PC-9 (cell line): Measurements from ENCODE around the gene ANKRD44. TPM values are rescaled to one million over a fixed set of nuclear protein-coding genes. Genes with fewer than 3 reads are reported as not detected.

ENCODE experiments used
- BruUV-seq: library from RNA; stranded (reverse); fragments of 400-500 nt; replicated peaks from 2 replicates; lab custom pipeline; 2021; lab: Mats Ljungman, UMichigan
- CTCF ChIA-PET: fragments of 300-600 bp; sonication (Branson Sonifier 250); formaldehyde crosslinking; loops from one replicate; lab custom pipeline; 2022; ENCODE audit warnings: antibody characterized with exemption; lab: Charles Lee
- POLR2A ChIA-PET: fragments of 300-600 bp; sonication (Branson Sonifier 250); formaldehyde crosslinking; loops from one replicate; lab custom pipeline; 2022; ENCODE audit warnings: antibody characterized with exemption; ENCODE audit not compliant: unreplicated experiment; lab: Charles Lee
- DNase-seq, 2 experiments: peaks; one replicate each; pipeline versions ENCODE4 v3.0.0 to v3.0.0-alpha.2; 2015 to 2022; ENCODE audit warnings: mixed read lengths in 1 of 2
- H2AFZ ChIP-seq: fragments of 200-600 bp; sonication (generic); 2 replicates; pipeline ENCODE4 v1.8.1; 2017; ENCODE audit warnings: antibody characterized with exemption
- H3F3A ChIP-seq: fragments of 200-600 bp; sonication (generic); 2 replicates; pipeline ENCODE4 v1.8.1; 2017; ENCODE audit warnings: antibody characterized with exemption, mild to moderate bottlenecking, low read depth; ENCODE audit not compliant: insufficient read depth
- H3K27ac ChIP-seq: fragments of 200-600 bp; sonication (generic); 2 replicates; pipeline ENCODE4 v1.6.1; 2016; ENCODE audit warnings: mixed run types
- H3K27me3 ChIP-seq: fragments of 200-600 bp; sonication (generic); 2 replicates; pipeline ENCODE4 v1.6.1; 2016; ENCODE audit warnings: low read depth, mixed run types; ENCODE audit not compliant: insufficient read depth
- H3K36me3 ChIP-seq: fragments of 200-600 bp; sonication (generic); 2 replicates; pipeline ENCODE4 v1.6.1; 2016; ENCODE audit warnings: low read depth, mixed run types
- H3K4me1 ChIP-seq: fragments of 200-600 bp; sonication (generic); replicated peaks from 2 replicates; pipeline ENCODE4 v1.6.1; 2016; ENCODE audit warnings: mixed run types; ENCODE audit not compliant: insufficient read depth
- H3K4me2 ChIP-seq: fragments of 200-600 bp; sonication (generic); 2 replicates; pipeline ENCODE4 v1.6.1; 2017; ENCODE audit warnings: mixed run types
- H3K4me3 ChIP-seq: fragments of 200-600 bp; sonication (generic); 2 replicates; pipeline ENCODE4 v1.6.1; 2016; ENCODE audit warnings: mixed run types
- H3K79me2 ChIP-seq: fragments of 200-600 bp; sonication (generic); 2 replicates; pipeline ENCODE4 v1.6.1; 2017; ENCODE audit warnings: low read depth, mixed run types
- H3K9me2 ChIP-seq: fragments of 200-600 bp; sonication (generic); 2 replicates; pipeline ENCODE4 v1.8.1; 2017; ENCODE audit warnings: mild to moderate bottlenecking; ENCODE audit not compliant: insufficient read depth
- H3K9me3 ChIP-seq: fragments of 200-600 bp; sonication (generic); 2 replicates; pipeline ENCODE4 v1.8.1; 2016; ENCODE audit warnings: low read depth; ENCODE audit not compliant: insufficient read depth
- H4K20me1 ChIP-seq: fragments of 200-600 bp; sonication (generic); 2 replicates; pipeline ENCODE4 v1.8.1; 2017; ENCODE audit not compliant: insufficient read depth
- CTCF ChIP-seq: fragments of 200-600 bp; sonication (generic); conservative IDR thresholded peaks from 2 replicates; pipeline ENCODE4 v1.6.1; 2017; ENCODE audit warnings: mixed run types, antibody characterized with exemption, mild to moderate bottlenecking, moderate library complexity
- EZH2 ChIP-seq: fragments of 200-600 bp; sonication (generic); IDR thresholded peaks from 2 replicates; pipeline ENCODE4 v1.8.0; 2017; ENCODE audit warnings: antibody characterized with exemption, low read depth
- intact Hi-C: fragments of 100-400 bp; cut with micrococcal nuclease; formaldehyde crosslinking; loops from one replicate; pipeline ENCODE4 v1.10.0; 2022; ENCODE audit not compliant: unreplicated experiment
- total RNA-seq: library from RNA; stranded (reverse); gene quantifications from 2 replicates; pipeline ENCODE4 v1.2.3, GENCODE V29; 2021

The ANKRD44 gene
- total RNA-seq, 1 experiment from 2014 or later, result 3.4 TPM

DNA sequence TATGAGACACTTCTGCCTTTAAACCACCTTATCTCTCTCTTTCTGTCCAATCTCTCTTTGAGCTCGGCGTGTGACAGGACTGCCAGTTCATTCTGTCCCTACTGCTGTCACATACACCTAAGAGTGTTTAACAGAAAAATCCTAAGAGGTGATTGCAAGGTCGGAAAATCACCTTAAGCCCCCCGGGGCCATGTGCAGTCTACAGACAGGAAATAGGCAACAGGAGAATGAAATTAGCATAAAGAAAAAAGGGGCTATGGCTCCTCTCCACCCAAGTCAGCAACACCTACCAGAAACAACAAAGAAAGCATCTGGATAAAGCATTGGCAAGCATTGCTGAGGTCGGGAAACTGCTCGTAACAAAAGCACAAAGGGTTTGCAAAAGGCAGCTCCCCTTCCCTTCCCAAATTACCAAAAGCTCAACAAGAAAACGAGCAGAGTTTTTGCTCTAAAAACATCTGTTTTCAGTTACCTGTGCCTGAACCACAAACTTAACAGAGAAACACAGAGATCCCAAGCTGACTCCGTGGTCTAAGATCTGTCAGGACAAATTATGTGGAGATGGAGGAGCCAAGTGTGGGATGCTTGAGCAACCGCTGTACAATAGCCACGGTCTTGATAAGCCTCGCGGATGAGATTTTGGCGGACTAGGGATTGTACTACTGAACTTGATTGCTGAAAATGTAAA lies 30.4 kb downstream of the ANKRD44 start:
- H3K4me1 ChIP-seq, result no peaks in the 10 kb centered on the region
- H3K9me2 ChIP-seq, result no peaks in the 10 kb centered on the region
- POLR2A ChIA-PET, result no interaction called here
- no peaks in the 10 kb centered on the region for H3K9me3 ChIP-seq
- TF ChIP-seq EZH2 (no peak), CTCF (no peak)
- no TSS peak for BruUV-seq
- no peaks in the 10 kb centered on the region for H3K79me2 ChIP-seq
- no peaks in the 10 kb centered on the region for H3K36me3 ChIP-seq
- no peak for DNase-seq
- no peak overlapping the region for H2AFZ ChIP-seq
- H4K20me1 ChIP-seq, result no peaks in the 10 kb centered on the region
- CTCF ChIA-PET, result no interaction called here
- H3K4me3 ChIP-seq, result no peak overlapping the region
- no peak overlapping the region for H3K4me2 ChIP-seq
- peaks cover 3% of the 10 kb centered on the region; the same call in 1 of the 2 replicates for H3K27me3 ChIP-seq
- H3F3A ChIP-seq, result no peaks in the 10 kb centered on the region
- intact Hi-C loops, result no loop called here
- H3K27ac ChIP-seq, result no peak overlapping the region

DNA sequence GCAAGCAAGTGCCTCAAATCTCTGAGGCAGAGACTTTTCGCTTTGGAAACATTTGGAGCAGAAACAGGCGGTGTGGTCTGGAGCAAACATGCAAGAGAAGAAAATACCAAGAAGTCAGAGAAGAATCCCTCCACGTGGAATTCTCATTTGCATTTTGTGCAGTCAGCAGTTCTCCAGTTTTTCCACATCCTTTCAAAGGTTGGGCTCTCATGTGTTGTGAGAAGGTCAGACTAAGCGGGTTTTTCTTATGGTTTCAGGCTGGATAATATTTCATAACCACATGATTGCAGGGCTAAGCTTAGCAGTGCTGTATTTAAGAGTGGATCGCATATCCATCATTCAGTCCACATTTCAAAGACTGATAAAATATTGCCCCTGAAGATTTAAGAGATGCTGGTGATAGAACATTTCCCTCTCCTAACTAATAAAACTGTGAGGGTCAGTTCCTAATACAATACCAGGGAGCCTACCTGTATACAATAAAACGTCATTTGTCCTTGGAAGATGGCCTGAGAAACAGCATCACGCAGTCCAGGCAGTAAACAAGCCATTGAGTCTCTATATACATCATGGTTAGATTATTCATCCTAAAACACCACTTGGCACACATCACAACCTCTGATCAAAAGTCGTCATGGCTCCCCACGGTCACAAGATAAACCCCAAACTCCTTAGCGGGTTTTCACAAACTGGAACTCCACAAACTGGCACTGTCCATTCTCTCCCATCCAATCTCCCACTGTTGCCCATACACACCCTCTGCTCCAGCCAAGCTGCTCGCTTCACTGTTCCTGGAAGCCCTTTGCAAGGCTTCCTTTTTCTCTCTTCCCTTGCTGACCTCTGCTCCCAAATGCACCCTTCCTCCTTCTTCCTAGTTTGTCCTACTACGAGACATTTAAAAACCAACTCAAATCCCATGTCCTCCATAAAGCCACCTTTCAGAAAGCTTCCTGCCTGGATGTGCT lies 31.5 kb downstream of the ANKRD44 start:
- Histone ChIP-seq H4K20me1 (no peaks in the 10 kb centered on the region), H3K27me3 (peaks cover 3% of the 10 kb centered on the region; the same call in 1 of the 2 replicates), H3K36me3 (no peaks in the 10 kb centered on the region), H3K4me1 (no peaks in the 10 kb centered on the region), H2AFZ (no peak overlapping the region), H3K4me2 (no peak overlapping the region), H3K9me2 (no peaks in the 10 kb centered on the region), H3K9me3 (no peaks in the 10 kb centered on the region), H3F3A (no peaks in the 10 kb centered on the region), H3K79me2 (no peaks in the 10 kb centered on the region), H3K4me3 (no peak overlapping the region), H3K27ac (no peak overlapping the region)
- intact Hi-C loops, result no loop called here
- DNase-seq, result no peak
- POLR2A ChIA-PET, result no interaction called here
- CTCF ChIA-PET, result no interaction called here
- TF ChIP-seq CTCF, result no peak
- no TSS peak for BruUV-seq

DNA sequence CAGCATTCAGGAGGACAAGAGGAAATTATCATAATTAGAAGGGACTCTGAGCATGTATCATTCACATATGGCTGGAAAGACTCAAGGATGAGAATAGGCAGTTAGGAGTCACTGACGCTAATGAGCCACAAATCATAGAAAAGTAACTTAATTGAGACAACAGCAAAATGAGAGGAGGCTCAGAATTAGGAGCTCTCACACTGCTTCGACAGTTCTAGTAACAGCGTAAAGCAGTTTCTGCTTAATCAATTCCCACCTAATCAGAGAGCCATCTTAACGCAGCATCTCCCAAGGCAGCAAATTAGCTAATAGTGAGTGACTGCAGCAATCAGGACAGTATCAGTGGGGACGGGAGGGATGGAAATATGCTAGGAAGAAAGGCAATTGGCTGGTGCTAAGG lies 32.8 kb downstream of the ANKRD44 start:
- ChIA-PET CTCF (no interaction called here), POLR2A (no interaction called here)
- Histone ChIP-seq H3K4me2 (no peak overlapping the region), H3K27me3 (peaks cover 3% of the 10 kb centered on the region; the same call in 1 of the 2 replicates), H3F3A (no peaks in the 10 kb centered on the region), H3K79me2 (no peaks in the 10 kb centered on the region), H3K27ac (no peak overlapping the region), H3K36me3 (no peaks in the 10 kb centered on the region), H3K9me3 (no peaks in the 10 kb centered on the region), H3K4me1 (no peaks in the 10 kb centered on the region), H3K4me3 (no peak overlapping the region), H2AFZ (no peak overlapping the region), H3K9me2 (no peaks in the 10 kb centered on the region), H4K20me1 (no peaks in the 10 kb centered on the region)
- no peak for DNase-seq
- intact Hi-C loops, result no loop called here
- no peak for TF ChIP-seq CTCF
- no peak for TF ChIP-seq EZH2
- no TSS peak for BruUV-seq
